Measurements from ENCODE around the gene CD200. TPM values are rescaled to one million over a fixed set of nuclear protein-coding genes. Genes with fewer than 3 reads are reported as not detected.

The CD200 gene
- total RNA-seq, 1 experiment from 2014 or later, result not detected

Other genes starting within 250 kb of the CD200 start
- 8.7 and 9.4 TPM in 2 replicates for gene C3orf52, start 246.8 kb upstream of the CD200 start, total RNA-seq (2014; rRNA removed; shearing (Covaris generic))
- gene GCSAM, start 199.9 kb upstream of the CD200 start, total RNA-seq (2014; rRNA removed; shearing (Covaris generic)), result not detected in 2 replicates
- gene SLC9C1, start 38.9 kb upstream of the CD200 start, total RNA-seq (2014; rRNA removed; shearing (Covaris generic)), result not detected in 2 replicates
- not detected in 2 replicates for gene BTLA, start 166.3 kb downstream of the CD200 start, total RNA-seq (2014; rRNA removed; shearing (Covaris generic))
- 87.3 and 136 TPM in 2 replicates for gene ATG3, start 228.8 kb downstream of the CD200 start, total RNA-seq (2014; rRNA removed; shearing (Covaris generic))
- gene SLC35A5, start 228.9 kb downstream of the CD200 start, total RNA-seq (2014; rRNA removed; shearing (Covaris generic)), result 47.5 and 48.4 TPM in 2 replicates